ENCODE data around the gene TBX10.

DNA sequence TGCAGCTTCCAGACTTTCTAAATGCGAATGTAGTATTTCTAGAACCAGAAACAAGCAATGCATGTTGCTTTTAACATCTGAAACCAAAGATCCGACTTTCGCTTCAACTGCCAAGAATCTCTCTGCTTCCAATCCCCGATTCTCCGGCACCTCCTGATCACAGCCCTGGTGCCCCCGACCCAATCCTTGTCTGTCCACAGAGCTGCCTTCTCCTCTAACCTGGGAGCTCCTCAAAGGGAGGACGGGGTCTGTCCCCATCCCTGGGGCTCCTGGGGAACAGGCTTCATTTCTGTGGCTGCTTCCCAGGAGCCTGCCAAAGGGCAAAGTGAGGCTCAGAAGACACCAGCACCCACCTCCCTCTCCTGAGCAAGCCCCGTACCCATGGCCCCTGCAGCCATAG, 34.3 kb upstream of the TBX10 start:
- TF ChIP-seq, protein P1, sequence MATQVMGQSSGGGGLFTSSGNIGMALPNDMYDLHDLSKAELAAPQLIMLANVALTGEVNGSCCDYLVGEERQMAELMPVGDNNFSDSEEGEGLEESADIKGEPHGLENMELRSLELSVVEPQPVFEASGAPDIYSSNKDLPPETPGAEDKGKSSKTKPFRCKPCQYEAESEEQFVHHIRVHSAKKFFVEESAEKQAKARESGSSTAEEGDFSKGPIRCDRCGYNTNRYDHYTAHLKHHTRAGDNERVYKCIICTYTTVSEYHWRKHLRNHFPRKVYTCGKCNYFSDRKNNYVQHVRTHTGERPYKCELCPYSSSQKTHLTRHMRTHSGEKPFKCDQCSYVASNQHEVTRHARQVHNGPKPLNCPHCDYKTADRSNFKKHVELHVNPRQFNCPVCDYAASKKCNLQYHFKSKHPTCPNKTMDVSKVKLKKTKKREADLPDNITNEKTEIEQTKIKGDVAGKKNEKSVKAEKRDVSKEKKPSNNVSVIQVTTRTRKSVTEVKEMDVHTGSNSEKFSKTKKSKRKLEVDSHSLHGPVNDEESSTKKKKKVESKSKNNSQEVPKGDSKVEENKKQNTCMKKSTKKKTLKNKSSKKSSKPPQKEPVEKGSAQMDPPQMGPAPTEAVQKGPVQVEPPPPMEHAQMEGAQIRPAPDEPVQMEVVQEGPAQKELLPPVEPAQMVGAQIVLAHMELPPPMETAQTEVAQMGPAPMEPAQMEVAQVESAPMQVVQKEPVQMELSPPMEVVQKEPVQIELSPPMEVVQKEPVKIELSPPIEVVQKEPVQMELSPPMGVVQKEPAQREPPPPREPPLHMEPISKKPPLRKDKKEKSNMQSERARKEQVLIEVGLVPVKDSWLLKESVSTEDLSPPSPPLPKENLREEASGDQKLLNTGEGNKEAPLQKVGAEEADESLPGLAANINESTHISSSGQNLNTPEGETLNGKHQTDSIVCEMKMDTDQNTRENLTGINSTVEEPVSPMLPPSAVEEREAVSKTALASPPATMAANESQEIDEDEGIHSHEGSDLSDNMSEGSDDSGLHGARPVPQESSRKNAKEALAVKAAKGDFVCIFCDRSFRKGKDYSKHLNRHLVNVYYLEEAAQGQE (IDR thresholded peaks at IDR 0.05; ENCODE audit: insufficient read depth in 1 of 2, low read depth in 2 of 2, low read length in 2 of 2): no peak
- TF ChIP-seq SIN3A (IDR thresholded peaks at IDR 0.05; ENCODE audit: borderline replicate concordance, insufficient read depth, low read length): no peak

Data from PFSK-1 (cell line).